ENCODE data around the gene PLAAT4. TPM values are rescaled to one million over a fixed set of nuclear protein-coding genes. Genes with fewer than 3 reads are reported as not detected.
"Not testable (repeated sequence)": the region's sequence is repeated elsewhere in the genome, so short reads cannot be mapped to it uniquely, and the experiment has no call there.

The PLAAT4 gene
- total RNA-seq, 2 experiments from 2014 or later: 156 to 158 TPM

DNA sequence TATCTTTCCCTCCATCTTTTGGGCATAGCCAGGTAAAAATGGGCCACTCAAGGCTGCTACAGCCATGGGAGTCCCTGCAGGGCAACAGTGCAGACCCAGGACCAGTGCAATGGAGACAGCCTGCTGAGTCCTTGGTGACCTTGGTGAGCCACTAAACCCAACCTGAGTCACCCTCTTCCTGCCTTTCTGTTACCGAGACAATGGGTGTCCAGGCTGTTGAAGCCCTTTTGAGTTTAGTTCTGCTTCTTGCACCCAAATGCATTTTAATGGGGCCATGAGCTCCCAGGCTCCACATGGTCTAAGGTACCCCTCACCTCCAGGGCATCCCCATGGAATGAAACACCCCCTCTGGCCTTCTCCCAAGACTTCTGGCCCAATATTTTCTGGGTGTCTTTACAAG, 874 bp upstream of the PLAAT4 start:
- H3K4me3 Mint-ChIP-seq: peak overlapping the region; percentile 91
- ATAC-seq (ENCODE audit: low read depth): peak; percentile 34
- H3K36me3 Mint-ChIP-seq: peaks cover 15% of the 10 kb centered on the region
- no peaks in the 10 kb centered on the region for H3K9me3 Mint-ChIP-seq
- peak overlapping the region; percentile 90 for H3K27ac Mint-ChIP-seq
- H3K4me1 Mint-ChIP-seq: peaks cover 64% of the 10 kb centered on the region
- no peaks in the 10 kb centered on the region for H3K27me3 Mint-ChIP-seq
- POLR2A ChIA-PET: interaction anchor here (2.0 to 4.3 kb wide), 4 partner anchors 16 to 78 kb away, joined by 10 to 147 read pairs (median 14); partner anchors contain the start of genes PLAAT2 and PLAAT3
- DNase-seq: peak; percentile 53

DNA sequence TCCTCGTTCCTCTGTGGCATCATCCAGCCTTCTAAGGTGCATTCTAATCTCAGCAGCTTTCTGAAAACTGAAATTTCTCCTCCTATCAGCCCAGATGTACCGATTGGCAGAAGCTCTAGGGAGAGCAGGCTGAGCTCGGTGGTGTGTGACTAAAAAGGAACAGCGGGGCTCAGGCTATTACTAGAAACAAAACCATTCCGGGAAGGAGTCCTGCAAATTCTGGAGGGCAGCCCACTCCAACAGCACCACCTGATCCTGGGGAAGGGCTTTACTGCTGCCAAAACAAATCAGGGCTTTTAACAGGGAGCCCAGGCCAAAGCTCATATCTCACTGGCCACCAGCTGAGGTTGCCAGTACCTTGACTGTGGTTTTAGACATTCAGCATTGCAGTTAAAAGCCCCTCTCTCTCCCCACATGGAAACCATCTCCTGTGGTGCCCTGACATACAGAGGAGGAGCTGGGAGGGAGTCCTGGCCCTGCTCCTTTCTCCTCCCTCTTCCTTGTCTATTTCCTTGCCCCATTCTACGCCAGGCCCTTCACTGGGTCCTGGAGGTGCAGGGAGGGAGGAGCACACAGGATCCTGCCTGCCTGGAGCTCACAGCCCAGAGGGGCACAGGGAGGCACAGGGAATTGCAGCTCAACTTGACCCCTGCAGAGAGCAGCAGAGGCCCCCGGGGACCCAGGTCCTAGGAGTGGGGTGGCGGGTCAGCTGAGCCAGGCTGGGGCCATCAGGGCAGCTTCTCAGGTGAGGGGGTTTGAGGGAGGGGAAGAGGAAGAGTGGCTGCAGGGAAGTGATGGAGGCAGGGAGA, 889 bp downstream of the PLAAT4 start:
- DNase-seq: no peak
- POLR2A ChIA-PET: interaction anchor here (0.6 to 4.3 kb wide), 14 partner anchors 7 to 728 kb away, joined by 3 to 147 read pairs (median 4); partner anchors contain the start of genes FERMT3, PLAAT2 and PLAAT3
- peaks cover 57% of the 10 kb centered on the region for H3K4me1 Mint-ChIP-seq
- H3K36me3 Mint-ChIP-seq: peaks cover 21% of the 10 kb centered on the region
- no peaks in the 10 kb centered on the region for H3K9me3 Mint-ChIP-seq
- peak; percentile 6 for ATAC-seq (ENCODE audit: low read depth)
- H3K27me3 Mint-ChIP-seq: no peaks in the 10 kb centered on the region
- peak overlapping the region; percentile 90 for H3K27ac Mint-ChIP-seq
- peak overlapping the region; percentile 91 for H3K4me3 Mint-ChIP-seq

- Mint-ChIP-seq H3K27ac (peak overlapping the region; percentile 18), H3K4me1 (peaks cover 26% of the 10 kb centered on the region), H3K36me3 (peaks cover 55% of the 10 kb centered on the region)
- POLR2A ChIA-PET: interaction anchor here (1.1 kb wide), 1 partner anchor 9 kb away, joined by 5 read pairs; no protein-coding TSS in a partner anchor
- H3K9me3 Mint-ChIP-seq; ATAC-seq (ENCODE audit: low read depth); DNase-seq; H3K4me3 Mint-ChIP-seq; H3K27me3 Mint-ChIP-seq: not testable (repeated sequence)
Measured at GRCh38 chr11:63542506-63542905, 5.9 kb downstream of the PLAAT4 start.

- Mint-ChIP-seq H3K27me3 (no peaks in the 10 kb centered on the region), H3K36me3 (peaks cover 58% of the 10 kb centered on the region), H3K9me3 (no peaks in the 10 kb centered on the region), H3K4me1 (peaks cover 17% of the 10 kb centered on the region), H3K4me3 (no peak overlapping the region), H3K27ac (no peak overlapping the region)
- no peak for DNase-seq
- POLR2A ChIA-PET: no interaction called here
- no peak for ATAC-seq (ENCODE audit: low read depth)
Measured at GRCh38 chr11:63543711-63544110, 7.1 kb downstream of the PLAAT4 start.

DNA sequence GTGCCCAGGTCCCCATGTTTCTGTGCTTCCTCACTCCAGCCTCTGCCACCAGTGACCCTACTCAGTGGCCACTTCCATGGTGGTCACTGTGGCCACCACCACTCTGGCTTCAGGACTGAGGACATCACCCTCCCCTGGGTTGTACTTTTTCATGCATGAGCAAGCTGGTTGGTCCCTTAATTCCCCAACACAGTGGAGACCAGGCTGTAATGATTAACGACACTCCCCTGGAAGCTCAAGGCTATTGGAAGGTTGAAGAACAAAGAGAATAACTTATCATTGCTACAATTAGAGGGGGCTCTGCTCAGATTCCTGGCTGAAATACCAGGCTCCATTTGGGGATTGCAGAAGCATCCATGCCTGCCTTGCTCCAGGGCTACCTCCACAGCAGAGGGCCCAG, 10.5 kb downstream of the PLAAT4 start:
- POLR2A ChIA-PET: no interaction called here
- Mint-ChIP-seq H3K36me3 (peaks cover 53% of the 10 kb centered on the region), H3K4me3 (no peak overlapping the region), H3K27ac (no peak overlapping the region), H3K9me3 (no peaks in the 10 kb centered on the region), H3K27me3 (no peaks in the 10 kb centered on the region), H3K4me1 (peaks cover 24% of the 10 kb centered on the region)
- no peak for DNase-seq
- ATAC-seq (ENCODE audit: low read depth): no peak

DNA sequence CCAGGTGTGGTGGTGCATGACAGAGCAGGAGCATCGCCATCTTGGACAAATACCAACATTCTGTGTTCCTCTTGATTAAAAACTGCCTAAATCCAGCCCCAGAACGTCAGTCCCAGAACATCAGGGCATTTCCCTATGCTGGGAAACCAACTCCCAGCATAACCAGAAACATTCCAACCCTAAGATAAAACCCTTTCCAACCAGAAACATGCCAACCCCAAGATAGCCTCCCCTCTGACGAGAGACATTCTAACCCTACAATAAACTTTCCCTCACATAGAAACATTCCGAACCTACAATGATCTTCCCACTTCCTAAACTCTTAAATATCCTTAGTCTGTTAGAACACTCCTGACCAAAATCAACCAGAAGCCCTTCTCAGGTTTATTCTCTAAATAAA, 11.6 kb downstream of the PLAAT4 start:
- no peaks in the 10 kb centered on the region for H3K9me3 Mint-ChIP-seq
- peaks cover 27% of the 10 kb centered on the region for H3K4me1 Mint-ChIP-seq

GRCh38 chr11:63549411-63549810, 12.8 kb downstream of the PLAAT4 start:
- peak overlapping the region; percentile 72 for H3K27ac Mint-ChIP-seq
- peaks cover 37% of the 10 kb centered on the region for H3K36me3 Mint-ChIP-seq
- peaks cover 38% of the 10 kb centered on the region for H3K4me1 Mint-ChIP-seq
- H3K4me3 Mint-ChIP-seq: no peak overlapping the region
- POLR2A ChIA-PET: interaction anchor here (0.9 to 7.2 kb wide), 2 partner anchors 13 to 17 kb away, joined by 3 to 147 read pairs; partner anchors contain the start of gene PLAAT4
- no peaks in the 10 kb centered on the region for H3K27me3 Mint-ChIP-seq
- DNase-seq: no peak
- ATAC-seq (ENCODE audit: low read depth): no peak
- no peaks in the 10 kb centered on the region for H3K9me3 Mint-ChIP-seq

More for the DNA sequence above, 11.6 kb downstream of the PLAAT4 start:
- ATAC-seq (ENCODE audit: low read depth) (no peak), DNase-seq (no peak)
- H3K27ac Mint-ChIP-seq: no peak overlapping the region
- H3K27me3 Mint-ChIP-seq: no peaks in the 10 kb centered on the region
- H3K36me3 Mint-ChIP-seq: peaks cover 48% of the 10 kb centered on the region
- POLR2A ChIA-PET: interaction anchor here (7.2 kb wide), 1 partner anchor 11 kb away, joined by 147 read pairs; the partner anchor contains the start of gene PLAAT4
- H3K4me3 Mint-ChIP-seq: no peak overlapping the region

- POLR2A ChIA-PET: interaction anchor here (5.1 to 7.2 kb wide), 2 partner anchors 14 to 15 kb away, joined by 86 to 147 read pairs; partner anchors contain the start of genes PLAAT2 and PLAAT4
- ATAC-seq (ENCODE audit: low read depth); H3K4me3 Mint-ChIP-seq: not testable (repeated sequence)
Measured at GRCh38 chr11:63550156-63550700, 13.6 kb downstream of the PLAAT4 start.

DNA sequence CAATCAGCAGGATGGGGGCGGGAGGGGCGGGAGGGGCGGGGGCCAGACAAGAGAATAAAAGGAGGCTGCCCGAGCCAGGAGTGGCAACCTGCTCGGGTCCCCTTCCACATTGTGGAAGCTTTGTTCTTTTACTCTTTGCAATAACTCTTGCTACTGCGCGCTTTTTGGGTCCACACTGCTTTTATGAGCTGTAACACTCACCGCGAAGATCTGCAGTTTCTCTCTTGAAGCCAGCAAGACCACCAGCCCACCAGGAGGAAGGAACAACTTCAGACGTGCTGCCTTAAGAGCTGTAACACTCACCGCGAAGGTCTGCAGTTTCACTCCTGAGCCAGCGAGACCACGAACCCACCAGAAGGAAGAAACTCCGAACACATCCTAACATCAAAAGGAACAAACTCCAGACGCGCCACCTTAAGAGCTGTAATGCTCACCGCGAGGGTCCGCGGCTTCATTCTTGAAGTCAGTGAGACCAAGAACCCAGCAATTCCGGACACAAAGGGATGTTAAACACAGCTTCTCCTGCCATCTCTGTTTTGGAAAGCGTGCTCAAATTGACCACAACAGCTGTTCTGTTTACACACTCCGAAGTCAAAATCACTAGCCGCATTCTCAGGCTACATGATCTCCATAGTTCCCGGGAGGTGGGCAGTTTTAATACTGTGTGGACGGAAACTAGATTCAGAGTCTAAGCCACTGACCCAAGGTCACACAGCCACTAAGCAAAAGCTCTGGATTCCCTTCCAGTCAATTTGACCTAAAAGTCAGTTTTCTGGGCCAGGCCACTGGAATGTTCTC, 14.7 kb downstream of the PLAAT4 start:
- H3K27me3 Mint-ChIP-seq: no peaks in the 10 kb centered on the region
- no peaks in the 10 kb centered on the region for H3K9me3 Mint-ChIP-seq
- peaks cover 29% of the 10 kb centered on the region for H3K36me3 Mint-ChIP-seq
- H3K27ac Mint-ChIP-seq: peak overlapping the region; percentile 100
- peak; percentile 13 for ATAC-seq (ENCODE audit: low read depth)
- POLR2A ChIA-PET: interaction anchor here (0.9 to 7.2 kb wide), 19 partner anchors 9 to 670 kb away, joined by 3 to 147 read pairs (median 5); partner anchors contain the start of genes PLAAT2, PLAAT4 and RTN3
- peak overlapping the region; percentile 84 for H3K4me3 Mint-ChIP-seq
- DNase-seq: peak; percentile 58
- peaks cover 47% of the 10 kb centered on the region for H3K4me1 Mint-ChIP-seq

More at GRCh38 chr11:63550156-63550700, 13.6 kb downstream of the PLAAT4 start:
- H3K27me3 Mint-ChIP-seq, H3K9me3 Mint-ChIP-seq, DNase-seq: not testable (repeated sequence)
- Mint-ChIP-seq H3K4me1 (peaks cover 44% of the 10 kb centered on the region), H3K36me3 (peaks cover 32% of the 10 kb centered on the region), H3K27ac (peak overlapping the region; percentile 100)

DNA sequence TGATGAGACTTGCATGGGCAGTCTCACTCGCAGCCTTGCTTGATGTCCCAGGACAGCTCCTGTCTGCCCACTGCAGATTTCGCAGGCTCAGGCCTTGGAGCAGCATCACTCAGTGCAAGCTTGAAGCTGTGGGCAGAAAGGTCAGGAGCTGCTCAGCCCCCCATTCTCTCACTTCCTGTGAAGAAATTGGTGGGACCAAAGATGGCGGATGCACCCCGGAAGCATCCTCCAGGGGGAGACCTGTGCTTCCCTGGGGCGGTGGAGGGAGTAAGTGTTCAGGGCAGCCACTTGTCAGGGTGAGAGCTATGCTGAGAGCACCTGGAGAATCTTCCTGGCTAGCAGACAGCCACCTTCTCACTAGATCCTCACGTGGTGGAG, 15.3 kb downstream of the PLAAT4 start:
- H3K9me3 Mint-ChIP-seq: no peaks in the 10 kb centered on the region
- peak overlapping the region; percentile 84 for H3K4me3 Mint-ChIP-seq
- DNase-seq (peak; percentile 70), ATAC-seq (ENCODE audit: low read depth) (peak; percentile 56)
- no peaks in the 10 kb centered on the region for H3K27me3 Mint-ChIP-seq
- peaks cover 49% of the 10 kb centered on the region for H3K4me1 Mint-ChIP-seq
- peaks cover 23% of the 10 kb centered on the region for H3K36me3 Mint-ChIP-seq
- peak overlapping the region; percentile 100 for H3K27ac Mint-ChIP-seq
- POLR2A ChIA-PET: interaction anchor here (0.9 to 7.2 kb wide), 17 partner anchors 9 to 670 kb away, joined by 3 to 147 read pairs (median 5); partner anchors contain the start of genes PLAAT2, PLAAT4 and RTN3

- POLR2A ChIA-PET: interaction anchor here (1.4 to 7.2 kb wide), 4 partner anchors 12 to 74 kb away, joined by 3 to 147 read pairs (median 60); partner anchors contain the start of genes PLAAT2 and PLAAT4
- peak overlapping the region; percentile 84 for H3K4me3 Mint-ChIP-seq
- ATAC-seq (ENCODE audit: low read depth) (no peak), DNase-seq (no peak)
- H3K9me3 Mint-ChIP-seq: no peaks in the 10 kb centered on the region
- H3K4me1 Mint-ChIP-seq: peaks cover 49% of the 10 kb centered on the region
- no peaks in the 10 kb centered on the region for H3K27me3 Mint-ChIP-seq
- H3K27ac Mint-ChIP-seq: peak overlapping the region; percentile 100
- peaks cover 15% of the 10 kb centered on the region for H3K36me3 Mint-ChIP-seq
Measured at GRCh38 chr11:63552921-63553320, 16.3 kb downstream of the PLAAT4 start.

DNA sequence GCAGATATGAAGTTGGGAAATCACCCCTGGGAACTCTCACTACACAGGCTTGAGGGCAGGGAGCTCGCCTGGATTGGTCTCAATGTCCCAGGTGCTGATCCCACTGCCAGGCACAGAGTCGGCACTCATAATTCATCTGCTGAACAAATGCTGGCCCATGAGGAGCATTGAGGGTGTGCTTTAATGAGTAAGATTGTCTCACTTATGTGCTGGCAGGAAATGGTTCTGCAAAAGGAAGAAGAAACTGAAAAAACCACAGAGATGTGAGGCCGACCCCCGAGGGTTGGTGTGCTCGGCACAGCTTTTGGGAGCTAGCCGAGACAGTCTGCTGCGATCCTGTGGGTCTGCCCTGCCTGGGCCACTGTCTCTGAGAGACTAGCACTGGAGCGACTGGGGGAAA, 17.2 kb downstream of the PLAAT4 start:
- Mint-ChIP-seq H3K4me3 (peak overlapping the region; percentile 84), H3K27me3 (no peaks in the 10 kb centered on the region), H3K27ac (peak overlapping the region; percentile 100), H3K9me3 (no peaks in the 10 kb centered on the region), H3K4me1 (peaks cover 48% of the 10 kb centered on the region), H3K36me3 (peaks cover 10% of the 10 kb centered on the region)
- DNase-seq (peak; percentile 59), ATAC-seq (ENCODE audit: low read depth) (peak; percentile 77)
- POLR2A ChIA-PET: interaction anchor here (4.7 to 7.2 kb wide), 3 partner anchors 12 to 21 kb away, joined by 34 to 147 read pairs (median 86); partner anchors contain the start of genes PLAAT2 and PLAAT4

Data from activated naive CD8-positive, alpha-beta T cell treated with anti-CD3 and anti-CD28 coated beads, Interleukin-2, amount 10 ng/mL, durations not matched to agents 7 days and 5 days (primary cell).